Endodermal cell (in vitro differentiated cells): ENCODE results near the gene PPM1E. TPM values are rescaled to one million over a fixed set of nuclear protein-coding genes. Genes with fewer than 3 reads are reported as not detected.

Experiments
- DNase-seq: peaks from one replicate; pipeline ENCODE4 v3.0.0-alpha.2; 2017
- H3K27ac ChIP-seq: 2 replicates; pipeline ENCODE4 v1.5.1; 2013; ENCODE audit warnings: mild to moderate bottlenecking, low read depth, low read length, moderate library complexity
- H3K27me3 ChIP-seq: 2 replicates; pipeline ENCODE4 v1.6.1; 2013; ENCODE audit warnings: mild to moderate bottlenecking, low read length, moderate library complexity; ENCODE audit not compliant: insufficient read depth, control insufficient read depth, poor library complexity, severe bottlenecking
- H3K36me3 ChIP-seq: 2 replicates; pipeline ENCODE4 v1.7.0; 2013; ENCODE audit warnings: mild to moderate bottlenecking, low read length, moderate library complexity; ENCODE audit not compliant: control insufficient read depth, insufficient read depth
- H3K4me1 ChIP-seq: one replicate; pipeline ENCODE4 v1.7.0; 2013; ENCODE audit warnings: low read length; ENCODE audit not compliant: control insufficient read depth, insufficient read depth
- H3K4me3 ChIP-seq: 2 replicates; pipeline ENCODE4 v1.5.1; 2013; ENCODE audit warnings: mild to moderate bottlenecking, low read length, moderate library complexity
- H3K9ac ChIP-seq: 2 replicates; pipeline ENCODE4 v1.6.1; 2013; ENCODE audit warnings: mild to moderate bottlenecking, low read length, moderate library complexity; ENCODE audit not compliant: poor library complexity, severe bottlenecking; ENCODE audit errors: extremely low read depth
- H3K9me3 ChIP-seq: 2 replicates; pipeline ENCODE4 v1.6.1; 2013; ENCODE audit warnings: mild to moderate bottlenecking, low read length, moderate library complexity; ENCODE audit not compliant: control insufficient read depth
- H3K27ac Mint-ChIP-seq: 2 replicates; pipeline ENCODE4 v1.8.0; 2020; ENCODE audit warnings: mixed read lengths
- H3K27me3 Mint-ChIP-seq: 2 replicates; pipeline ENCODE4 v1.8.0; 2021; ENCODE audit warnings: mild to moderate bottlenecking, mixed read lengths; ENCODE audit not compliant: insufficient read depth
- H3K36me3 Mint-ChIP-seq: 2 replicates; pipeline ENCODE4 v1.8.0; 2020; ENCODE audit warnings: low read depth, mixed read lengths
- H3K4me1 Mint-ChIP-seq: 2 replicates; pipeline ENCODE4 v1.8.0; 2020; ENCODE audit warnings: mixed read lengths
- H3K4me3 Mint-ChIP-seq: 2 replicates; pipeline ENCODE4 v1.8.0; 2020; ENCODE audit warnings: mild to moderate bottlenecking, moderate library complexity, mixed read lengths
- H3K9me3 Mint-ChIP-seq: 2 replicates; pipeline ENCODE4 v1.8.0; 2020; ENCODE audit warnings: mild to moderate bottlenecking, mixed read lengths
- WGBS, 2 experiments: methylation state at CpG; one replicate each; pipeline versions ENCODE4 v1.1.5 to v1.1.7; 2013; ENCODE audit warnings: missing lambda C conversion rate in 2 of 2, mixed read lengths in 1 of 2; ENCODE audit not compliant: insufficient coverage in 1 of 2, insufficient read length in 1 of 2; 5-methylcytosine and 5-hydroxymethylcytosine counted together
- total RNA-seq, 2 donors: library from RNA; stranded (reverse); fragmentation: NEBNext Ultra II Directional in 1 of 2; extraction: Animal tissue kit (Norgen Biotek cat#: 25700) in 1 of 2; gene quantifications; 2 replicates in 1 of 2; 3 replicates in 1 of 2; pipeline ENCODE4 v1.2.1, GENCODE V29; 2021
- TF ChIP-seq, protein P1 (sequence below): fragments of 200-600 bp; sonication (generic); conservative IDR thresholded peaks from 2 replicates; pipeline ENCODE4 v1.5.0; 2021; ENCODE audit warnings: antibody characterized with exemption, mild to moderate bottlenecking

PPM1E gene
- total RNA-seq, 2 donors from 2014 or later: 1.4 to 2.2 TPM

DNA sequence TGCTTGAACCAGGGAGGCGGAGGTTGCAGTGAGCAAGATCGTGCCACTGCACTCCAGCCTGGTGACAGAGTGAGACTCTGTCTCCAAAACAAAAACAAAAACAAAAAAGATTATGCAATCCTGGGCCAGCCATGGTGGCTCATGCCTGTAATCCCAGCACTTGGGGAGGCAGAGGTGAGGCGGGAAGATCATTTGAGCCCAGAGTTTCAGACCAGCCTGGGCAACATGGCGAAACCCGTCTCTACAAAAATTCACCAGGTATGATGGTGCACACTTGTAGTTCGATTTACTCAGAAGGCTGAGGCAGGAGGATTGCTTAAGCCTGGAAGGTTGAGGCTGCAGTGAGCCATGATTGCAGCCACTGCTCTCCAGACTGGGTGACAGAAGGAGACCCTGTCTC is 109.6 kb downstream of the PPM1E start:
- H3K4me3 ChIP-seq: no peak overlapping the region
- H3K9ac ChIP-seq: no peak overlapping the region
- H3K4me1 ChIP-seq: peaks cover 2% of the 10 kb centered on the region
- Mint-ChIP-seq H3K27me3 (no peaks in the 10 kb centered on the region), H3K36me3 (no peaks in the 10 kb centered on the region), H3K27ac (no peak overlapping the region), H3K9me3 (peaks cover 11% of the 10 kb centered on the region), H3K4me1 (peaks cover 6% of the 10 kb centered on the region), H3K4me3 (no peak overlapping the region)
- H3K36me3 ChIP-seq: no peaks in the 10 kb centered on the region
- TF ChIP-seq, protein P1, sequence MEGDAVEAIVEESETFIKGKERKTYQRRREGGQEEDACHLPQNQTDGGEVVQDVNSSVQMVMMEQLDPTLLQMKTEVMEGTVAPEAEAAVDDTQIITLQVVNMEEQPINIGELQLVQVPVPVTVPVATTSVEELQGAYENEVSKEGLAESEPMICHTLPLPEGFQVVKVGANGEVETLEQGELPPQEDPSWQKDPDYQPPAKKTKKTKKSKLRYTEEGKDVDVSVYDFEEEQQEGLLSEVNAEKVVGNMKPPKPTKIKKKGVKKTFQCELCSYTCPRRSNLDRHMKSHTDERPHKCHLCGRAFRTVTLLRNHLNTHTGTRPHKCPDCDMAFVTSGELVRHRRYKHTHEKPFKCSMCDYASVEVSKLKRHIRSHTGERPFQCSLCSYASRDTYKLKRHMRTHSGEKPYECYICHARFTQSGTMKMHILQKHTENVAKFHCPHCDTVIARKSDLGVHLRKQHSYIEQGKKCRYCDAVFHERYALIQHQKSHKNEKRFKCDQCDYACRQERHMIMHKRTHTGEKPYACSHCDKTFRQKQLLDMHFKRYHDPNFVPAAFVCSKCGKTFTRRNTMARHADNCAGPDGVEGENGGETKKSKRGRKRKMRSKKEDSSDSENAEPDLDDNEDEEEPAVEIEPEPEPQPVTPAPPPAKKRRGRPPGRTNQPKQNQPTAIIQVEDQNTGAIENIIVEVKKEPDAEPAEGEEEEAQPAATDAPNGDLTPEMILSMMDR: no peak
- no peak for DNase-seq
- no peaks in the 10 kb centered on the region for H3K27me3 ChIP-seq
- H3K9me3 ChIP-seq: peaks cover 12% of the 10 kb centered on the region
- no peak overlapping the region for H3K27ac ChIP-seq
- 88 to 94% methylated on average over 6 of the region's 6 CpGs for WGBS, 2 experiments

- H3K27me3 ChIP-seq: no peaks in the 10 kb centered on the region
- no peak overlapping the region for H3K9ac ChIP-seq
- H3K9me3 ChIP-seq: no peaks in the 10 kb centered on the region
- 88 to 92% methylated on average over 1 to 4 of the region's 4 CpGs for WGBS, 2 experiments
- H3K4me1 ChIP-seq: no peaks in the 10 kb centered on the region
- no peak overlapping the region for H3K27ac ChIP-seq
- DNase-seq: peak; percentile 52
- no peaks in the 10 kb centered on the region for H3K36me3 Mint-ChIP-seq
- no peak overlapping the region for H3K27ac Mint-ChIP-seq
- TF ChIP-seq, protein P1: no peak
- H3K4me3 ChIP-seq: no peak overlapping the region
- H3K9me3 Mint-ChIP-seq: no peaks in the 10 kb centered on the region
- peaks cover 2% of the 10 kb centered on the region for H3K4me1 Mint-ChIP-seq
- no peaks in the 10 kb centered on the region for H3K36me3 ChIP-seq
- H3K4me3 Mint-ChIP-seq: no peak overlapping the region
- no peaks in the 10 kb centered on the region for H3K27me3 Mint-ChIP-seq
These were observed 115.1 kb downstream of the PPM1E start for GRCh38 chr17:58870747-58871146.

DNA sequence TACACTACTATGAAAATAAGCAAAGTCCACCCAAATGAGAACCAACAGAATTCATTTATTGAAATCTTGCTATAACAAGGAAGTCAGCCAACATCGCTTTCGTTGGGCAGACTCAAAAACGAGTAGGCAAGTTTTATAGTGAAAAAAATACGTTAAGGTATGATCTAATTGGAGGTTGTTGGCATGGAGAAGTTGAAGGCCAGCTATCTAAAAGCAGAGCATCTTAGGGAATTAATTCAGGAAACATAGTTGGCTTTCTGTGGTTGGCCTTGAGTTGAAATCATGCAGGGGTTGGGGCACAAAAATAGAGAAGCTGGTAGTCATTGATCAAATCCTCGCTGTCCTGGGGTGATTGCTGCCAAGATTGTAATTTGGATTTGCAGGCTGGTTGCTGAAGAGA is 118.3 kb downstream of the PPM1E start:
- 91 to 93% methylated on average over 5 of the region's 5 CpGs for WGBS, 2 experiments
- no peaks in the 10 kb centered on the region for H3K9me3 Mint-ChIP-seq
- no peaks in the 10 kb centered on the region for H3K36me3 ChIP-seq
- no peak for DNase-seq
- H3K4me3 Mint-ChIP-seq: no peak overlapping the region
- H3K4me1 ChIP-seq: no peaks in the 10 kb centered on the region
- H3K9me3 ChIP-seq: no peaks in the 10 kb centered on the region
- H3K4me1 Mint-ChIP-seq: no peaks in the 10 kb centered on the region
- no peak overlapping the region for H3K27ac Mint-ChIP-seq
- H3K27me3 Mint-ChIP-seq: no peaks in the 10 kb centered on the region
- no peak overlapping the region for H3K27ac ChIP-seq
- no peak overlapping the region for H3K9ac ChIP-seq
- H3K36me3 Mint-ChIP-seq: no peaks in the 10 kb centered on the region
- H3K27me3 ChIP-seq: no peaks in the 10 kb centered on the region
- H3K4me3 ChIP-seq: no peak overlapping the region
- TF ChIP-seq, protein P1: no peak
